IMR-90 (cell line): Measurements from ENCODE around the gene BRCA1.

ENCODE experiments used
- BHLHE40 ChIP-seq: fragments of 150-350 bp; IDR thresholded peaks from 2 replicates; pipeline ENCODE4 v1.6.1; 2016; ENCODE audit warnings: mild to moderate bottlenecking, low read depth, low read length
- CHD1 ChIP-seq: IDR thresholded peaks from 2 replicates; pipeline ENCODE4 v1.6.1; 2012; ENCODE audit warnings: low read depth, low read length, improper control_type of control experiment
- MAZ ChIP-seq: IDR thresholded peaks from 2 replicates; pipeline ENCODE4 v1.6.1; 2012; ENCODE audit warnings: low read depth, mild to moderate bottlenecking, low read length, improper control_type of control experiment, moderate library complexity, borderline replicate concordance
- POLR2A ChIP-seq: IDR thresholded peaks from 2 replicates; pipeline ENCODE4 v1.6.1; 2012; ENCODE audit warnings: mild to moderate bottlenecking, low read depth, low read length
- RAD21 ChIP-seq: IDR thresholded peaks from 2 replicates; pipeline ENCODE4 v1.6.1; 2012; ENCODE audit warnings: low read length, improper control_type of control experiment
- RFX5 ChIP-seq: IDR thresholded peaks from 2 replicates; pipeline ENCODE4 v1.8.0; 2012; ENCODE audit warnings: low read depth, mild to moderate bottlenecking, low read length, moderate library complexity
- TF ChIP-seq, protein P1 (sequence below): conservative IDR thresholded peaks from 2 replicates; pipeline ENCODE4 v1.5.1; 2012; ENCODE audit warnings: mild to moderate bottlenecking, low read depth, low read length, improper control_type of control experiment
- TF ChIP-seq, protein P2 (sequence below): fragments of 150-350 bp; IDR thresholded peaks from 2 replicates; pipeline ENCODE4 v1.6.1; 2016; ENCODE audit warnings: low read depth, mild to moderate bottlenecking, low read length, moderate library complexity, borderline replicate concordance
- TF ChIP-seq, protein P3 (sequence below): fragments of 150-350 bp; IDR thresholded peaks from 2 replicates; pipeline ENCODE4 v1.6.1; 2017; ENCODE audit warnings: mild to moderate bottlenecking, antibody characterized with exemption, low read length, low read depth

DNA sequence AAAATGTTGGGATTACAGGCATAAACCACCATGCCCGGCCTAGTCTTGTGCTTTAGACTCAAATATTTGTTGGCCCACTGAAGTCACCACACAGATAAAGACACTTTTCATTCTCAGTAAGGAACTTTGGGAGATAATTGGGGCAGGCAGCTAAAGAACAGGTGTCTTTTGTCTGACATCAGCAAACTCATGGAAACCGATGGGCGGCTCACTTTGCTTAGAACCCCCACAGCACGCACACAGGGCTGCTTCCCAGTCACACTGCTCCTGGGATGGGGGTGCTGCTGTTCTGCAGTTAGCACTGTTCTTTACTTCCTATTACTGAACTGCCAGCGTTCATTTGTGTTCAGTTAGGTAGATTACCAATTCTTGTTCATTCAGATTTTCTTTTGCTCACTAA is 18.0 kb upstream of the BRCA1 start:
- no peak for TF ChIP-seq POLR2A
- TF ChIP-seq, protein P1, sequence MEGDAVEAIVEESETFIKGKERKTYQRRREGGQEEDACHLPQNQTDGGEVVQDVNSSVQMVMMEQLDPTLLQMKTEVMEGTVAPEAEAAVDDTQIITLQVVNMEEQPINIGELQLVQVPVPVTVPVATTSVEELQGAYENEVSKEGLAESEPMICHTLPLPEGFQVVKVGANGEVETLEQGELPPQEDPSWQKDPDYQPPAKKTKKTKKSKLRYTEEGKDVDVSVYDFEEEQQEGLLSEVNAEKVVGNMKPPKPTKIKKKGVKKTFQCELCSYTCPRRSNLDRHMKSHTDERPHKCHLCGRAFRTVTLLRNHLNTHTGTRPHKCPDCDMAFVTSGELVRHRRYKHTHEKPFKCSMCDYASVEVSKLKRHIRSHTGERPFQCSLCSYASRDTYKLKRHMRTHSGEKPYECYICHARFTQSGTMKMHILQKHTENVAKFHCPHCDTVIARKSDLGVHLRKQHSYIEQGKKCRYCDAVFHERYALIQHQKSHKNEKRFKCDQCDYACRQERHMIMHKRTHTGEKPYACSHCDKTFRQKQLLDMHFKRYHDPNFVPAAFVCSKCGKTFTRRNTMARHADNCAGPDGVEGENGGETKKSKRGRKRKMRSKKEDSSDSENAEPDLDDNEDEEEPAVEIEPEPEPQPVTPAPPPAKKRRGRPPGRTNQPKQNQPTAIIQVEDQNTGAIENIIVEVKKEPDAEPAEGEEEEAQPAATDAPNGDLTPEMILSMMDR: no peak
- TF ChIP-seq, protein P2, sequence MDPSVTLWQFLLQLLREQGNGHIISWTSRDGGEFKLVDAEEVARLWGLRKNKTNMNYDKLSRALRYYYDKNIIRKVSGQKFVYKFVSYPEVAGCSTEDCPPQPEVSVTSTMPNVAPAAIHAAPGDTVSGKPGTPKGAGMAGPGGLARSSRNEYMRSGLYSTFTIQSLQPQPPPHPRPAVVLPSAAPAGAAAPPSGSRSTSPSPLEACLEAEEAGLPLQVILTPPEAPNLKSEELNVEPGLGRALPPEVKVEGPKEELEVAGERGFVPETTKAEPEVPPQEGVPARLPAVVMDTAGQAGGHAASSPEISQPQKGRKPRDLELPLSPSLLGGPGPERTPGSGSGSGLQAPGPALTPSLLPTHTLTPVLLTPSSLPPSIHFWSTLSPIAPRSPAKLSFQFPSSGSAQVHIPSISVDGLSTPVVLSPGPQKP: no peak
- no peak for TF ChIP-seq CHD1
- no peak for TF ChIP-seq BHLHE40
- TF ChIP-seq, protein P3, sequence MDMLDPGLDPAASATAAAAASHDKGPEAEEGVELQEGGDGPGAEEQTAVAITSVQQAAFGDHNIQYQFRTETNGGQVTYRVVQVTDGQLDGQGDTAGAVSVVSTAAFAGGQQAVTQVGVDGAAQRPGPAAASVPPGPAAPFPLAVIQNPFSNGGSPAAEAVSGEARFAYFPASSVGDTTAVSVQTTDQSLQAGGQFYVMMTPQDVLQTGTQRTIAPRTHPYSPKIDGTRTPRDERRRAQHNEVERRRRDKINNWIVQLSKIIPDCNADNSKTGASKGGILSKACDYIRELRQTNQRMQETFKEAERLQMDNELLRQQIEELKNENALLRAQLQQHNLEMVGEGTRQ: no peak
- TF ChIP-seq MAZ: no peak
- TF ChIP-seq RFX5: no peak
- TF ChIP-seq RAD21: no peak
